Activated CD4-positive, CD25-positive, alpha-beta regulatory T cell treated with anti-CD3 and anti-CD28 coated beads, Interleukin-2, amount 50 U/mL, for 24 hours (primary cell): Measurements from ENCODE around the gene JOSD2.

Experiments
- ATAC-seq, 2 donors: fragments of 150-1000 bp; cut with Tn5 transposase; one replicate each; pipeline ENCODE4 v1.10.0; 2021; ENCODE audit warnings: mild to moderate bottlenecking in 1 of 2, moderate library complexity in 1 of 2

JOSD2 gene, protein sequence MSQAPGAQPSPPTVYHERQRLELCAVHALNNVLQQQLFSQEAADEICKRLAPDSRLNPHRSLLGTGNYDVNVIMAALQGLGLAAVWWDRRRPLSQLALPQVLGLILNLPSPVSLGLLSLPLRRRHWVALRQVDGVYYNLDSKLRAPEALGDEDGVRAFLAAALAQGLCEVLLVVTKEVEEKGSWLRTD

DNA sequence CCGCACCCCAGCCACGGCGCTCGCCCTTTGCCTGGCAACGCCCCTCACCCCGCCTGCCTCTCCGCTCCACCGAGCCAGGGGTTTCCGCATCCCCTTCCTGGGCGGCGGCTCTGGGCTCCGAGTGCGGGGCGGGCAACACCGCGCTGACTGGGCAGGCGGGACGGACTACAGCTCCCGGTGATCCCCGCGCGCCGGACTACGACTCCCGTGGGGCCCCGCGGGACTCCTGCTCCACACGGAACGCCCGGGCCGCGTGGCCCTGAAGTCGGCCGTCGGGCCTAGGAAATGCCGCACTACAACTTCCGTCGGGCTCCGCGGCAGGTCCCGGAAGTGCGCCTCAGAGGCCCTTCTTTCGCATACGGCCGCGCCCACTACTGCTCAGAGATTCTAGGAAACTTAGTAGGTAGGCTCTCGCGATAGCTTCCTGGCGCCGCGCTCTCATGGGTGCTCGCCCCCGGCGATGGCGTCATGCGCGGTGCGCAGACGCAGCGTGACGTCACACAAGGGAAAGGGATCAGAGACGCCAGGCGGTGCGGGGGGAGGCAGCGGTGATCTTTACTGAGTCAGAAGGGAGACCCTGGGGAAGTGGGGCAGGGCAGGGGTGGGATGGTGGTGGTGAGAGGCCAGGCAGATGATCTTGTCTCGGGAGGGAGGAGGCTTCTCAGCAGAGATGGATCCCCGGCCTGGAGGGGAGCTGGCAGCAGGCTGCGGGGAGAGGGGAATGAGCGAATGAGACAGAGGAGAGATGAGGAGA, at the start of gene JOSD2:
JOSD2 (minus strand) TSS at position 123 of the 754 bp plus-strand sequence. CDS start 760 bp downstream, outside the sequence.
- ATAC-seq = peak; percentile 95 to 97

DNA sequence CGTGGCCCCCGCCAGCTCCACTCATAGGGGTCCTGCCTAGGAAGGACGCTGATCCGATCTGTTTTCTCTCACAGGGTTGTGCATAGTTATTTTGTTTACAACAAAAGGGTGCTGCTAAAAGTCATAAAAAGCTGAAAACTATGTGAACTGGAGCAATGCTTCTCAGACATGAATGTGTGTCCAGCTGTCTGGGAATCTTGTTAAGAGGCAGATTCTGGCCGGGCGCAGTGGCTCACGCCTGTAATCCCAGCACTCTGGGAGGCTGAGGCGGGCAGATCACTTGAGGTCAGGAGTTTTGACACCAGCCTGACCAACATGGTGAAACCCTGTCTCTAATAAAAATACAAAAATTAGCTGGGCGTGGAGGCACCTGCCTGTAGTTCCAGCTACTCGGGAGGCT, 48.6 kb upstream of the JOSD2 start:
- ATAC-seq = no peak

DNA sequence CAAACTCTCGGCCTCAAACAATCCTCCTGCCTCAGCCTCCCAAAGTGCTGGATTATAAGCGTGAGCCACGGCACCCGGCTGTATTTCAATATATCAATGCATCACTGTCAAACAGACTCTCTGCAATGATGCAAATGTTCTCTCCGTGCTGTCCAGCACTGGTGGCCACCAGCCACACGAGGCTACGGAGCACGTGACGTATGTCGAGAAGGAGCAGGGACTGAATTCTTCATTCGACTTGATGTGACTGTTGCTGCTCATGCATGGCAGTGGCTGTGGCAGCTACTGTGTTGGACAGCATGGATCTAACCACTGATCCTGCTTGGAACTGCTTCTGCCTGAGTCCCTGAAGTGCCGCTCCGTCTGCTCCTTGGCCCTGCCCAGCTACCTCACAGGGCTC, 47.5 kb upstream of the JOSD2 start:
- no peak for ATAC-seq

DNA sequence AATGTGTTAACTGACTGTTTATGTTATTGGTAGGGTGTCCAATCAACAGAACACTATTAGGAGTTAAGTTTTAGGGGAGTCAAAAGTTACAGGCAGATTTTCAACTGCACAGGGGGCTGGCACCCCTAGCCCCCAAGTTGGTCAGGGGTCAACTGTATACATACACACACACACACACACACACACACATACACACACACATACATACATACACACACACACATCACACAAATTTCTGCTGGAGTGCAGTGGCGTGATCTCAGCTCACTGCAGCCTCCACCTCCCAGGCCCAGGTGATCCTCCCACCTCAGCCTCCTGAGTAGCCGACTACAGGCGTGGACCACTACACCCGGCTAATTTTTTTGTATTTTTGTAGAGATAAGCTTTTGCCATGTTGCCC, 47.0 kb upstream of the JOSD2 start:
- ATAC-seq = no peak

DNA sequence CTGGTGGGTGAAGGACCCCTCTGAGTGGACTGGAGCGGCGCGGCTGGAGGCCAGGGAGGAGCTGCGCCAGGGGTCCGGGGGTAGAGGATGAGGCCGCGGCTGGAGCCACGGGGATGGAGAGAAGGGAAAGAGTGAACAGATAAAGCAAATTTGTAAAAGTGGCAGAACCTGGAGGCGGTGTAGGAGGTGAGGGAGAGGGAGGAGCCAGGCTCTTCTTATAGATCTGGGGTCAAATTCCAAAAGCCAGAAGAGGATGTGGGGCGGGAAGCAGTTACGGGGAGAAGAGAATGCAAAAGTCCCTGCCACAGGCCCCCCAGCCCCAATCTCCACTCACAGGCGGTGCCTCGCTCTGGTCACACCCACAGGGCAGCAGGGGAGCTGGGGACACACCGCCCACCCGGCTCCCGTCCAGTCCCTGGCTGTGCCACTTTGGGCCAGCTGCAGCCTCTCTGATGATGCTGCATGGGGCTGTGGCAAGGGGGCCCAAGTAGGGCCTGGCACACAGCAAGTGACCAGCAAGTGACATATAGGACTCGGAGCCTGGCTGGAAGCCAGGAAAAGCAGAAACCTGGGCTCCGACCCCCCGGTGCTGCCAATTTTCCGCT, 46.1 kb upstream of the JOSD2 start:
- no peak for ATAC-seq

DNA sequence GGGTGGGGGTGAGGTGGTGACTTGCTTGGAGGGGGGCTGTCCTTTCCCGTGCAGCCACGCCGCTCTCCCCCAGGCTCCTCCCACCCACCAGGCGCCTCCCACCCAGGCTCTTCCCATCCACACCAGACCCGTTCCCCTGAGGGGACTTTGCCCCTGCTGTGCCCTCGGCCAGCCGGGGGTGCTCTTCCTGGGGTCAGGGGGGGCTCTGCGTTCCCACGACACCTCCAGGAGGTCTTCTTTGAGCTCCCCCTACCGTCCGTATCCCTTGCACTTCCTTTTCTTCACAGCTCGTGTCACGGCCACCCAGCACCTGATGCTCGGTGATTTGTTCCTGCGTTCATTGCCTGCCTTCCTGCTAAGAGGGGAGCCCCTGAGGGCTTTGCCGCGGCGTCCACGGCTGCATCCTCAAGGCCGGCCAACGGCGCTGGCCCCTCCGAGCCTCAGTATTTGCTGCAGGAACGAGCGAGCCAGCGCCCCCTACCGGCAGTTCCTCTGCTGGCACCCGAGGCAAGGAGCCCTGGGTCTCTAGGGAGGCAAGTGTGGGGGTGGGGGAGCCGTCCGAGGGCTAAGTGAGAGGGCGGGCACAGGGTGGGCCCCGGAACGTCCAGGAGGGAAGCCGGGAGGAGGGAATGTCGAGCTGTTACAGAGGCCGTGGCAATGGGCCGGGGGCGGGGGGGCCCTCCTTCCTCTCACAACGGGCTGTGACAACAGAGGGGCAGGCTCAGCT, 45.5 kb upstream of the JOSD2 start:
- peak; percentile 68 to 75 for ATAC-seq

DNA sequence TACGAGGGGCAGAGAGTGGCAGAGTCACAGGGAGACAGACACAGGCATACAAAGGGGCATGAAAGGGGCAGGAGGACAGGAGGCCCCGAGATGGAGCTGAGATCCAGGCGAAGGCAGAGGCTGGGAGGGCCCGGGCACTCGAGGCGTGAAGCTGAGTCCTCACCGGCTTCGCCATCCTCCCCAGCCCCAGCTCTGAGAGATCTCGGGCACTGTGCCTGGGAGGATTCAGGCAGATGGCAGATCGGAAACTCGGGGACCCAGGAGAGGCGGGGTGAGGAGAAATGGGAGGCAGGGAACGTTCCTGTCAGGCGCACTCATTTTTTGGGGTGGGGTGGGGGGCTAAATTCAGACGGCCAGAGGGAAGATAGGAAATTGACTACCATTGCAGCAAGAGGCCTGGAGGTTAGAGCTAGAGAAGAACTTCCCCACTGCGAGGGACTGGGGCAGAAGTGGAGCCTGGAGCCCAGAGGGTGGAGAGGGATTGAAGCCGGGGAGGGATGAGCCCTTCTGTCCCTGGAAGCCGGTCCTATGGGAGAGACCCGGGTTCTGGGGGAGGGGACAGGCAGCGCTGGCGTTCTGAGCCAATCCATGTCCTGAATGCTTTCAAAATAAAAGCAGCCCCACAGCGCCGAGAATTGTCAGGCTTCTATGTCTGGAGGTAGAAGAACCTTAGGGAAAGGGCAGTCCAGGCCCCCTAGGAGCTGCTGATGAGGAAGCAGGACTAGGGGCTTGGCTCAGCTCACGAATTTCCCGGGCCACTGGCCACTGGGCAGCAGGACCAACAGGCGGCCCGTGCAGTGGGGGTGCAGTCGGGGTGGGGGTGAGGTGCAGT, 44.7 kb upstream of the JOSD2 start:
- ATAC-seq = no peak

DNA sequence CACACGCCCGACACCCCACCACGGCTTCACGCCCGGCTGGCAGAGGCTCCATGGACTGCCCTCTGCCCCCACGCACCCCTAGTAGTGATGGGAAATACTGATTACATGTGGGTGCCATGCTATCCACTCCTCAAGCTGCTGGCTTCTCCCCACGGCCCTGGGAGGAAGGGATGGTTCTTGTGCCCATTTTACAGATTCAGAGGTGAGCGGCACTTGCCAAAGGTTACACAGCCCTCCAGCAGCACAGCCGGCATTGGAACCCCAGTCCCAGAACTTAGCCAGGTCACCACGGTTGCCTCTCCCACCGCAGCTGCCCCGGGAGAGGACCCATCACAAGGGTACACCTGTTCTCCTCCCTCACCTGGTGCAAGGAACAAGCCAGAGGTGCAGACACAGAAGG, 44.0 kb upstream of the JOSD2 start:
- ATAC-seq = no peak

DNA sequence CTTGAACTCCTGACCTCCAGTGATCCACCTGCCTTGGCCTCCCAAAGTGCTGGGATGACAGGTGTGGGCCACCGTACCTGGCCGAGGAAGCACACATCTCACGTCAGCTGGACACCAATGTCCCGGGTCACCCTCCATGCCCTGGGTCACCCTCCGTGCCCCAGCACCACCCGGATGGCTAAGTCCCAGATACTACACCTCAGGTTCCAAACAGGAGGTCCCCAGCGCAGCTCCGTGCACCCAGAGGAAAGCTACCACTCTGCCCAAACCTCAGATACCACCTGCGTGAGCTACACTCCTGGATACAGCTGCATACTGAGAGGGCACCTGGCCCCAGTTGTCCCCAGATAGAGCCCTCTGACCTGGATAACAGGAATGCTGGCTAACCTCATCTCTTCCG, 43.2 kb upstream of the JOSD2 start:
- no peak for ATAC-seq

DNA sequence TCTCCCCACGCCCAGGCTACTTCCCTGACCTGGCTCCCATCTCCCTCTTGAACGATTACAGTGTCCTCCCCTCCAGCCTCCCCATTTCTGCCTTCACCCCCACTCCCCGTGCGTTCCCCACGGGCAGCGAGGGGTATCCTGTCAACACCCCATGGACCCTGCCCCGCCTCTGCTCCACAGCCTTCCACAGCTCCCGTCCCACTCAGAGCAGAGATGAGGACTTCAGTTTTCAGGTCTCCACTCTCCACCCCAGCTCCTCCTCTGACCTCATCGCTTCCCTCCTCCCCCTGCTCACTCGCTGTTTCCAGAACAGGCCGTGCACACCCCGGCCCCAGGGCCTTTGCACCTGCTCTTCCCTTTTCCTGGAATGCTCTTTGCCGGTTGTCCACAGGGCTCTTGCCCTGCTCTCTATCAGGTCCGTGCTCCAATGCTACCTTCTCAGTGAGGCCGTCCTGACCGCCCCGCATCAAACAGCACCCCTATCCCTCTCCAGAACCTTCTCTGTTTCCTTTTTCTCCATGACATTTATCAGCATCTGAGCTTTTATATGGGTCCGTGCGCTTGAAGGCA, 42.2 kb upstream of the JOSD2 start:
- no peak for ATAC-seq

DNA sequence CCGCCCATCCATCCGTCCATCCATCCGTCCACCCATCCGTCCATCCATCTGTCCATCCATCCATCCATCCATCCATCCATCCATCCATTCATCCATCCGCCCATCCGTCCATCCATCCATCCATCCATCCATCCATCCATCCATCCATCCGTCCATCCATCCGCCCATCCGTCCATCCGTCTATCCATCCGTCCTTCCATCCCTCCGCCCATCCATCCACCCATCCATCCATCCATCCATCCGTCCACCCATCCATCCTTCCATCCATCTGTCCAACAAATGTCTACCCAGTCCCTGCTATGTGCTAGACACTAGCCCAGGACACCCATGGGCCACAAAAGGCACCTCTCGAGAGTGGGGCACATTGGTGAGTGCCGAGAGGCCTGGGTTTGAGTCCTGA, 41.5 kb upstream of the JOSD2 start:
- no peak for ATAC-seq

DNA sequence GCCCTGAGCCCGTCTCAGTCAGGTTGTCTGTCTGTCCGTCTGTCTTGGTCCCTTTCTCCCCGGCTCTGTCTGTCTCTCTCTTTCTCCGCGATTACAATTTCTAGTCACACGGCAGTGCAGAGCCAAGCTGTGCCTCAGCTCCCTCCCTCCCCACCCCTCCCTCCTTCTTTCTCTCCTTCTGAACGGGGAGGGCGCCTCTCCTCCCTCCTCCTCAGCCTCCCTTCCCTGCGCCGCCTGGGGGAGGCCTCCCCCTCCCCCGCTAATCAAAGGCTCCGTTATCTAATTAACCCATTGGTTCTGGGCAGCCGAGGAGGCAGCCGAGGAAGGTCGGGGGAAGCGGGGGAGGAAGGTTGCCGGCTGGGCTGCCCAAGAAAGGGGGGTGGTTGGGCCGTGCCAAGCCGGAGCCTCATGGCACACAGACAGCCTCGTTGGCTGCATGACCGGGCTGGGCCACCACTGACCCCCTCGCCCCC, 40.8 kb upstream of the JOSD2 start:
- no peak for ATAC-seq

DNA sequence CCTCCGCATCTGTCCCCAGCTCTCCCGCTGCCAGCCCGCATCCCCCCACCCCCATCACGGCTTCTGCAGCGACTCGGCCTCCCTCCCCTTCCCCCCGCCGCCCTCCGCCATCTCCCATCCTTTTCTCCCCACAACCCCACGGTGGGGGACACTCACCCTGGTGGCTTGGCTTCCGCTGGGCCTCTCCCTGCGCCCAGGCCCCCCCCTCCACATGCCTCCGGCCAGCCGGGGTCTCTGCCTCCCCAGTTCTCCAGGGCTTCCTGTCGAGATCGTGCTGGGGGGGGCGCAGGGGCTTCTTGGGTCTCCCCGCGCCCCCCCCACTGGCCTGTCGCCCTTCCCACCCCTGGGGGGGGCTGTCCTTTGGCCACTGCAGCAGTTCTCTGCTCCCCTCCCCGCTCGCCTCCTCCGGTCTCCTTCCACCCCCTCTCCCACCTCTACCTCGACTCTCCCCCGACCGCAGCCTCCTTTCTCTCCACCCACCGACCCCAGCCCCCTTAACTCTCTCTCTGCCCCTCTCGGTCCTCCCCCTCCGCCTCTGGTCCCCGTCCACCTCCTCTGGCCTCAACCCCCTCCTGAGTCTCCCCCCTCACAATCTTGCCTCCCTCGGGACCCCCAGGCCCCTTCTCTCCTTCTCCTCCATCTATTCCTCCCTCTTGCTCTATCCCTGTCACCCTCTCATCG, 40.2 kb upstream of the JOSD2 start:
- no peak for ATAC-seq

DNA sequence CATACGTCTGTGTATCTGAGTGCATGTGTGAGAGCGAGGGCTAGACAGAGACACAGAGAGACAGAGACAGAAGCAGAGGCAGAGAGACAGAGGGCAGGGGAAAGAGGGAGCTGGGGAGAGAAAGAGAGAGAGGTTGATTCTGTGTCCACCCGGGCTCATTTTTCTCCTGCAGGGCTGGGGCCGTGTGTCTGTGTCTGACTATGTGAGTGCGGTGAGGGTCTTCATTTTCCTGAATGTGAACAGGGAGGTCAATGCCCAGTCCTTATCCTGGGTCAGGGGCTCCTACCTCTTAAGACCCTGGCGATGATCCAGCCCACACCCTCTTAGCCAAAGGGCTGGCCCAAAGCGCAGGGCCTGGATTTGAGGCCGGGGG, 39.6 kb upstream of the JOSD2 start:
- ATAC-seq = no peak

DNA sequence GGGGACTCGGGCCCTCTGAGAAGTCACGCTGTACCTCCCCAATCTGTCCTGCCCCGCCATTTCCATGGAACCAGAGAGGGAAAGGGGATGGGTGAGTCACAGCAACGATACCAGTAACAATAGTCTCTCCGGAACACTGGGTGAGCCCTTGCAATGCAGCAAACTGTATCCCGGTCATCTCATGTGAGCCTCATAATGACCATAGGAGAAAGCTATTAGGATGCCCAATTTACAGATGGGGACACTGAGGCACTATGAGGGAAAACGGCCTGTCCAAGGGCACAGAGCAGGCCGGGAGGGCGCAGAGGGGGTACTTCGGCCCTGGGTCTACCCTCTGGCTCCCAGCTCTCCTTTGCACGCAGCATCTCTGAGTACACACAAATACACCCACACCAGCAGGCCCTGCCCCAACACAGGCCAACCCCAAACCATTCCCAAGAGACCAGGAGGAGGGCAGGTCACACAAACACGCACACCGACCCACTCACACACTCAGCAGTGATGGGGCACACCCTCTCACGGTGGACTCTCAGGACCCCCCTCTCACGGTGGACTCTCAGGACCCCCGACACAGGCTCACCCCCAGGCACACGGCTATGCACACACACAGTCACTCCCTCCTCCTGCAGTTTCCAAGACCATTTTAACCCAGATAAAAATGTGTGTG, 39.1 kb upstream of the JOSD2 start:
- ATAC-seq = no peak

DNA sequence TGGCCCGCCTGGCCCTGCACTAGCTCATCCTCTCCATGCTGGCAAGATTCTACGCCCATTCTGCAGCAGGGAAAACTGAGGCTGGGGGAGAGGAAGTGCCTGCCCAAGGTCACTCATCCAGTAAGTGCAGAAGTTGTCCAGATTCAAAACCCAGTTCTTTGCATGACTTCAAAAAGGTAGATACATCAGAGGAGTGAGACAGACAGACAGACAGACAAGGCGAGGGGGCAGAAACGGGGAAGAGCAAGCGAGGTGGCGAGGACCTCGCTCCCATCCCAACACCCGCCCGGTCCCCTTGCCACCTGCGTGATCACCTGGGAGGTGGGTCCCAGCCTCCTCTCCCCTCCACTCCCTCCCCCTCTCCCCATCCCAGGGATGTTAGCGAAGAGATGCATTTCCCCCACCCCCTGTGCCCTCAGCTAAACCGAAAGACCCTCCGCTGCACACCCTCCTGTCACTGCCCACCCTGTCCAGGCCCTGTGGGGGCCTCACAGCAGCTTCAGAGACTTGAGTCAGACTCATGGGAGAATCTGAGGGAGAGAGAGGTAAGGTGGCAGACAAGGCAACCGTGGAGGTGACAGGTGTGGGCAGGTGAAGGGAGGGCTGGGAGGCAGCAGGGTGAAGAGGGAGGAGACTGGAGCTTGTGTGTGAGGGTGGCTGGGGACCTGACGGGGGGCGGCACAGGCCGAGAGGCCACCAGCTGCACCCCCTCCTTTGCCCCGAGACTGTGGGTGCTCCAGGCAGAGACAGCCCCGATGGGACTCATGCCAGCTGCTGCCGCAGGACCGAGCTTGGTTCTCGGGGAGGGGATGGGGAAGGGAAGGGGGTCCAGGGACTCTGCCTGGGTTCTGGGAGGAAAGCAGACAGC, 38.3 kb upstream of the JOSD2 start:
- ATAC-seq = no peak

DNA sequence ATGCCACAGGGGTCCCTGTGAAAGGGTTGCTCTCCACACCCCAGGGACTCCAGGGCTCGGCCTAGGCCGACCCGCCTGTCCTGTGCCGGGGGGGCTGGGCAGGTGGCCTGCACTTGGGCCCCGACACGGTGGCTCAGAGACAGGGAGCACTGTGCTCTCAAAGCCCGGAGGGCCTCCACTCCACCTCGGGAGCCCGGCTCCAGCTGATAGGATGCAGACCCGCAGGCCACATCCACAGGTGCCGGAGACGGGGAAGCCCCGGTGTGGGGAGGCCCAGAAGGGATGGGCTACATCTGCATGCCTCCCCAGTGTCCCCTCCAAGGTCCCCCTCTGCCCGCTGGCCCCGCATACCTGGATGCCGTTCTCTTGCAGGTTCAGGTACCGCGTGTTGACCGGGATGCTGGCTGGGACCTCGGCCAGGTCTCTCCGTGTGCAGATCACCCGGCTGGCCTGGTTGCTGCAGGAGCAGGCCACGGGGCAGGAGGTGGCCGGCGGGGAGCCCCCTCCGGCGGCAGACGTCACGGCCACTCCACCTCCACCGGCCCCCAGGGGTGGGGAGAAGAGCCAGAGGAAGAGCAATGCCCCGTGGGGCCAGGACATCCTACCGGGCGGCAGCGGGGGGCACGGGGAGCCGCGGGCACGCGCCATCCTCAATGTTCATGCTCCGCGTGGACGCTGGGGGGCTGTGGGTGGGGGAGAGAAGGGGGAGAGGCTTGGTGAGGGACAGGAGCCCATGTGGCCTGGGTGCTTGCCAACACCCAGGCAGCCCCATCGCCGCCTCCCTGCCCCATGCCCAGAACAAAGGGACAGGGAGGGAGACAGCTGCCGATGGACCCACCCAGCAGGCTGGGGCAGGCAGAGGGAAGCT, 37.4 kb upstream of the JOSD2 start:
- ATAC-seq = no peak

DNA sequence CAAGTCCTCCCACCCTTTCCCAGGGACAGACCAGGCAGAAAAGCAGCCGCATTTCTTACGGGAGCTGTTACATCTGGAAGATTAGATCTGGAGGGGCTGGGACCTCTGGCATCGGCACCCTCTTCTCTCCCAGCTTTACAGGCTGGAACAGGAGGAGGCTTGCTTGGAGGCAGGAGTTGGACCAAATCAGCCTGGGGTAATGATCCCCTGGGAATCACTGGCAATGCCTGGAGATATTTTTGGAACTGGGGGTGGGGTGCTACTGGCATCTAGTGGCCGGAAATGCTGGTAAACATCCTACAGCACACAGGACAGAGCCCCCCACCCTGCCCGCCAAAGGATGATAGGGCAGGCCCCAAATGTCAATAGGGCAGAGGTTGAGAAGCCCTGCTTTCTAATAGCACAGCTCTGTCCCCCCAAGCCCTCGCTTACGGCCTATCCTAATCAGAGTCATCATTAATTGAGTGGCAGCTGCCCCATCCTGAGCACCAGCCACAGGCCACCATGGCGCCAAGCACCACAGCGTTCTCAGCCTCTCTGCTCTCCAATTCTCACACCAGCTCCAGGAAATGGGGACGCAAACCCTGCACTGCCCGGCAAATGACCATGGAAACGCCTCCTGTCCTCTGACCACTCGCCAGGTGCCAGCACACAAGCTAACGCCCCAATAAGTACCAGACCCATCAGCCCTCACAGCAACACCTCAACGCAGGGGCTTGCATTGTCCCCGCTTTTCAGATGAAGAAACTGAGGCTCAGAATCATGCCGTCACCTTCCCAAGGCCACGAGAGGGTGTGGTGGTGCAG, 36.6 kb upstream of the JOSD2 start:
- no peak for ATAC-seq
